Caco-2 (cell line): ENCODE data around the gene OR5M11. TPM values are rescaled to one million over a fixed set of nuclear protein-coding genes. Genes with fewer than 3 reads are reported as not detected.
"Not testable (repeated sequence)": the region's sequence is repeated elsewhere in the genome, so short reads cannot be mapped to it uniquely, and the experiment has no call there.

Source experiments
- BruUV-seq: library from RNA; stranded (reverse); fragments of 400-500 nt; replicated peaks from 2 replicates; lab custom pipeline; 2021; lab: Mats Ljungman, UMichigan
- CTCF ChIA-PET: fragments of 300-600 bp; sonication (Branson Sonifier 250); formaldehyde crosslinking; loops from one replicate; lab custom pipeline; 2022; ENCODE audit warnings: antibody characterized with exemption; lab: Charles Lee
- POLR2A ChIA-PET: fragments of 300-600 bp; sonication (Branson Sonifier 250); formaldehyde crosslinking; loops from one replicate; lab custom pipeline; 2022; ENCODE audit warnings: antibody characterized with exemption; lab: Charles Lee
- DNase-seq, 2 experiments: peaks; one replicate each; pipeline versions ENCODE4 v3.0.0 to v3.0.0-alpha.2; 2020 to 2022
- H3K27me3 ChIP-seq: replicated peaks from 2 replicates; pipeline ENCODE4 v1.6.0; 2011; ENCODE audit warnings: low read length; ENCODE audit not compliant: control insufficient read depth, insufficient read depth
- H3K36me3 ChIP-seq: 2 replicates; pipeline ENCODE4 v1.5.1; 2011; ENCODE audit warnings: low read length; ENCODE audit not compliant: control insufficient read depth, insufficient read depth
- H3K4me1 ChIP-seq: fragments of 250-450 bp; sonication (Bioruptor Pico); 2 replicates; pipeline ENCODE4 v1.5.1; 2020; ENCODE audit warnings: mild to moderate bottlenecking
- H3K4me3 ChIP-seq: 2 replicates; pipeline ENCODE4 v1.5.1; 2011; ENCODE audit warnings: low read depth, mild to moderate bottlenecking, control low read depth, low read length
- H3K9me3 ChIP-seq: fragments of 250-450 bp; sonication (Bioruptor Pico); 2 replicates; pipeline ENCODE4 v1.5.1; 2020; ENCODE audit warnings: mild to moderate bottlenecking, moderate library complexity
- H3K27ac Mint-ChIP-seq: one replicate; pipeline ENCODE4 v1.8.0; 2022; ENCODE audit warnings: mixed read lengths; ENCODE audit not compliant: unreplicated experiment
- H3K27me3 Mint-ChIP-seq: one replicate; pipeline ENCODE4 v1.8.0; 2022; ENCODE audit warnings: mixed read lengths; ENCODE audit not compliant: insufficient read depth, unreplicated experiment
- H3K36me3 Mint-ChIP-seq: one replicate; pipeline ENCODE4 v1.8.0; 2022; ENCODE audit warnings: mild to moderate bottlenecking, mixed read lengths; ENCODE audit not compliant: insufficient read depth, unreplicated experiment
- H3K4me1 Mint-ChIP-seq: one replicate; pipeline ENCODE4 v1.8.0; 2022; ENCODE audit warnings: low read depth, mixed read lengths; ENCODE audit not compliant: unreplicated experiment
- H3K4me3 Mint-ChIP-seq: one replicate; pipeline ENCODE4 v1.8.0; 2022; ENCODE audit warnings: mild to moderate bottlenecking, moderate library complexity, mixed read lengths; ENCODE audit not compliant: unreplicated experiment
- H3K9me3 Mint-ChIP-seq: one replicate; pipeline ENCODE4 v1.8.0; 2022; ENCODE audit warnings: mixed read lengths; ENCODE audit not compliant: unreplicated experiment
- intact Hi-C: fragments of 100-400 bp; cut with micrococcal nuclease; formaldehyde crosslinking; loops from one replicate; pipeline ENCODE4 v1.10.0; 2022; ENCODE audit not compliant: unreplicated experiment
- total RNA-seq: library from RNA; stranded (reverse); gene quantifications from 2 replicates; pipeline ENCODE4 v1.2.3, GENCODE V29; 2022
- TF ChIP-seq, protein P1 (sequence below), 2 experiments: fragments of 200-600 bp in 1 of 2; IDR thresholded peaks; 1 replicate in 1 of 2; 2 replicates in 1 of 2; pipeline versions ENCODE4 v1.5.1 to v1.8.0; 2011 to 2022; ENCODE audit warnings: antibody characterized with exemption in 1 of 2, control low read depth in 1 of 2, inconsistent platforms in 1 of 2, low read depth in 1 of 2, low read length in 1 of 2, mild to moderate bottlenecking in 1 of 2, moderate library complexity in 1 of 2; ENCODE audit not compliant: insufficient read depth in 1 of 2, severe bottlenecking in 1 of 2, unreplicated experiment in 1 of 2

Gene OR5M11
- total RNA-seq, 1 experiment from 2014 or later, result not detected

DNA sequence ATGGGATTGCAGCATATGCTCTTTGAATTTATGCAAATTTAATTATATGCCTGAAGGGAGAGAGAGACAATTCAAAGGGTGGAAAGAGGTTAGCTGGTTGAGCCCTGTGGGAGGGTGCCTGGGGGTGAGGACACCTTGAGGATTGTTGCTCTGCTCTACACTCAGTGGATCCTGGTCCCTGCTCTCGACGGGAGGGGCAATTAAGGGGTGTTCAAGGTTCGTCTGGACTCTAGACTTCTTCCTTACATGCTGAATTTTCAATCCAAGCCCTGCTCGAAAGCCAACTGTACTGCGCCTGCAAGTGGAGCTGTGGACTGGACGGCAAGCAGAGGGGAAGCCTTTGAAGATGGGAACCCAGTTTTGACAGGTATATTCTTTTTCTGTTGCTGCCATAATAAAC is 15.5 kb upstream of the OR5M11 start:
- Histone ChIP-seq H3K36me3 (no peaks in the 10 kb centered on the region), H3K4me3 (no peak overlapping the region), H3K9me3 (no peaks in the 10 kb centered on the region), H3K27me3 (no peaks in the 10 kb centered on the region), H3K4me1 (no peaks in the 10 kb centered on the region)
- no peaks in the 10 kb centered on the region for H3K36me3 Mint-ChIP-seq
- ChIA-PET CTCF (no interaction called here), POLR2A (no interaction called here)
- intact Hi-C loops, result no loop called here
- H3K4me3 Mint-ChIP-seq, result no peak overlapping the region
- DNase-seq, result peak in 1 of 2 experiments; percentile 2
- no peak overlapping the region for H3K27ac Mint-ChIP-seq
- no peaks in the 10 kb centered on the region for H3K9me3 Mint-ChIP-seq
- peaks cover 3% of the 10 kb centered on the region for H3K27me3 Mint-ChIP-seq
- no TSS peak for BruUV-seq
- H3K4me1 Mint-ChIP-seq, result no peaks in the 10 kb centered on the region
- TF ChIP-seq, protein P1, sequence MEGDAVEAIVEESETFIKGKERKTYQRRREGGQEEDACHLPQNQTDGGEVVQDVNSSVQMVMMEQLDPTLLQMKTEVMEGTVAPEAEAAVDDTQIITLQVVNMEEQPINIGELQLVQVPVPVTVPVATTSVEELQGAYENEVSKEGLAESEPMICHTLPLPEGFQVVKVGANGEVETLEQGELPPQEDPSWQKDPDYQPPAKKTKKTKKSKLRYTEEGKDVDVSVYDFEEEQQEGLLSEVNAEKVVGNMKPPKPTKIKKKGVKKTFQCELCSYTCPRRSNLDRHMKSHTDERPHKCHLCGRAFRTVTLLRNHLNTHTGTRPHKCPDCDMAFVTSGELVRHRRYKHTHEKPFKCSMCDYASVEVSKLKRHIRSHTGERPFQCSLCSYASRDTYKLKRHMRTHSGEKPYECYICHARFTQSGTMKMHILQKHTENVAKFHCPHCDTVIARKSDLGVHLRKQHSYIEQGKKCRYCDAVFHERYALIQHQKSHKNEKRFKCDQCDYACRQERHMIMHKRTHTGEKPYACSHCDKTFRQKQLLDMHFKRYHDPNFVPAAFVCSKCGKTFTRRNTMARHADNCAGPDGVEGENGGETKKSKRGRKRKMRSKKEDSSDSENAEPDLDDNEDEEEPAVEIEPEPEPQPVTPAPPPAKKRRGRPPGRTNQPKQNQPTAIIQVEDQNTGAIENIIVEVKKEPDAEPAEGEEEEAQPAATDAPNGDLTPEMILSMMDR (IDR thresholded peaks at IDR 0.05; ENCODE audit: insufficient read depth in 1 of 2, low read depth in 1 of 2, low read length in 1 of 2, severe bottlenecking in 1 of 2, unreplicated experiment in 1 of 2), result no peak

DNA sequence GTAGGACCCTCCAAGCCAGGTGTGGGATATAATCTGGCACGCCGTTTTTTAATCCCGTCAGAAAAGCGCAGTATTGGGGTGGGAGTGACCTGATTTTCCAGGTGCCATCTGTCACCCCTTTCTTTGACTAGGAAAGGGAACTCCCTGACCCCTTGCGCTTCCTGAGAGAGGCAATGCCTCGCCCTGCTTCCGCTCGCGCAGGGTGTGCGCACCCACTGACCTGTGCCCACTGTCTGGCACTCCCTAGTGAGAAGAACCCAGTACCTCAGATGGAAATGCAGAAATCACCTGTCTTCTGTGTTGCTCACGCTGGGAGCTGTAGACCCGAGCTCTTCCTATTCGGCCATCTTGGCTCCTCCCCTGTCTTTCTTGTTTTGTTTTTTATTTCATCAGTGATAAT is 11.6 kb upstream of the OR5M11 start:
- CTCF ChIA-PET, DNase-seq, POLR2A ChIA-PET: not testable (repeated sequence)

DNA sequence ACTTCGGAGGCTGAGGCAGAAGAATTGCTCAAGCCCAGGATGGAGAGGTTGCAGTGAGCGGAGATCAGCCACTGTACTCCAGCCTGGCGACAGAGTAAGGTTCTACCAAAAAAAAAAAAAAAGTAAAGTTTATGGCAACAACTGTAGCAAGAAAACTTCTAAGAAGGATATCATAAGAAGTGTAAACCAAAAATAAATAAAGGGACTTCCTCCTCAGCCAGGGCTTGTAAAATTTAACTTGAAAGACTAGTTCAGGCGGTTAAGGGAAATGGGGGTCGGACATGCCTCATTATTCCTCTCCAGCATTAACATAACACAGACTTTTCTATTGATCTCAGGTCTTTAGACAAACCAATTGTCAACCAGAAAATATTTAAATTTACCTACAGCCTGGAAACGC is 2.5 kb upstream of the OR5M11 start:
- Mint-ChIP-seq H3K9me3 (no peaks in the 10 kb centered on the region), H3K36me3 (no peaks in the 10 kb centered on the region)

More for the DNA sequence above, 11.6 kb upstream of the OR5M11 start:
- H3K27ac Mint-ChIP-seq, H3K36me3 Mint-ChIP-seq, H3K4me3 ChIP-seq, H3K27me3 Mint-ChIP-seq, H3K4me1 Mint-ChIP-seq, BruUV-seq, H3K4me1 ChIP-seq, H3K9me3 ChIP-seq, H3K27me3 ChIP-seq, H3K9me3 Mint-ChIP-seq, intact Hi-C loops, H3K4me3 Mint-ChIP-seq, H3K36me3 ChIP-seq: not testable (repeated sequence)

More for the DNA sequence above, 2.5 kb upstream of the OR5M11 start:
- Histone ChIP-seq H3K4me1 (no peaks in the 10 kb centered on the region), H3K27me3 (no peaks in the 10 kb centered on the region), H3K4me3 (no peak overlapping the region), H3K36me3 (no peaks in the 10 kb centered on the region), H3K9me3 (no peaks in the 10 kb centered on the region)
- peaks cover 3% of the 10 kb centered on the region for H3K27me3 Mint-ChIP-seq
- no peak overlapping the region for H3K4me3 Mint-ChIP-seq
- intact Hi-C loops, result no loop called here
- ChIA-PET POLR2A (no interaction called here), CTCF (no interaction called here)
- no peaks in the 10 kb centered on the region for H3K4me1 Mint-ChIP-seq
- no peak overlapping the region for H3K27ac Mint-ChIP-seq
- no TSS peak for BruUV-seq
- TF ChIP-seq, protein P1 (IDR thresholded peaks at IDR 0.05; ENCODE audit: insufficient read depth in 1 of 2, low read depth in 1 of 2, low read length in 1 of 2, severe bottlenecking in 1 of 2, unreplicated experiment in 1 of 2), result no peak
- no peak for DNase-seq
